Right lobe of liver (tissue), 4 donors: Measurements from ENCODE around the gene ZMYM4.

ENCODE experiments used
- CTCF ChIP-seq, 4 donors: fragments of 200-600 bp in 3 of 4; fragments of 450-650 bp in 1 of 4; IDR thresholded peaks; one replicate each; pipeline versions ENCODE4 v1.5.1 to v1.8.0; 2016 to 2022; ENCODE audit warnings: antibody characterized with exemption in 4 of 4, mild to moderate bottlenecking in 2 of 4
- POLR2A ChIP-seq: fragments of 450-650 bp; IDR thresholded peaks from one replicate; pipeline ENCODE4 v1.6.1; 2017; ENCODE audit warnings: antibody characterized with exemption, mild to moderate bottlenecking
- donor health status: DM: no; HTN: no; CAD: no.
- donor health status: DM: no; HTN: no; CAD: no.
- donor health status: DM: no; HTN: yes; CAD: no.

- TF ChIP-seq CTCF (IDR thresholded peaks at IDR 0.05) (no peak), POLR2A (no peak)
Measured at GRCh38 chr1:35433714-35434113, 165.2 kb downstream of the ZMYM4 start.
